Prostate gland (tissue), 2 donors: ENCODE data around the gene CCDC146.

Source experiments
- CTCF ChIP-seq, 4 experiments: fragments of 200-600 bp in 2 of 4; fragments of 450-650 bp in 2 of 4; sonication (generic) in 2 of 4; IDR thresholded peaks; 1 replicate in 3 of 4; 2 replicates in 1 of 4; pipeline ENCODE4 v1.5.1; 2016 to 2019; ENCODE audit warnings: antibody characterized with exemption in 4 of 4, mild to moderate bottlenecking in 2 of 4, moderate library complexity in 2 of 4
- POLR2AphosphoS5 ChIP-seq: sonication (generic); formaldehyde crosslinking; IDR thresholded peaks from one replicate; pipeline ENCODE4 v1.6.1; 2017; ENCODE audit warnings: antibody characterized with exemption

DNA sequence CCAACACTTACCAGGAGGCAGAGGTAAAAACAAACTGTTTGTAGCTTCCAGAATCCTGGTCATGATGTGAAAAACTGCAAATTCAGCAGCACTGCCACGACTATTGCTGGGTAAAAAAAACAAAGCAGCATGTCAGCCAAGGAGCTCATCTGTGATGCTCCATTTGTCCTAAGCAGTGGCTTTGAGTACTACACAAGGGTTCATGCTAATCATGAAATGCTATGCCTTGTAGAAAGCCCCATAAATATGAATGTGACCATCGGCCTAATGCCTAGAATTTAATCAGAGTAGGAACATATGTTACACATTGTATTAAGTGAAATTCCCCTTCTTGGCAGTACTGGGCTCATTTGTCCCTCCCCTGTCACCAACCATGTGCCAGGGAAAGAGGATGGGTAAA, 198.3 kb downstream of the CCDC146 start:
- TF ChIP-seq CTCF (IDR thresholded peaks at IDR 0.05), result no peak
- no peak for TF ChIP-seq POLR2AphosphoS5
